Measurements from ENCODE around the gene ISCU.
"Not testable (repeated sequence)": the region's sequence is repeated elsewhere in the genome, so short reads cannot be mapped to it uniquely, and the experiment has no call there.

Gene ISCU

GRCh38 chr12:108607981-108608600, 45.7 kb downstream of the ISCU start:
- no peak for DNase-seq

- DNase-seq: no peak
Measured at GRCh38 chr12:108608616-108609015, 46.2 kb downstream of the ISCU start.

GRCh38 chr12:108609537-108610335, 47.3 kb downstream of the ISCU start:
- DNase-seq: no peak

- DNase-seq: no peak
Measured at GRCh38 chr12:108610336-108610815, 48.0 kb downstream of the ISCU start.

GRCh38 chr12:108610856-108611605, 48.6 kb downstream of the ISCU start:
- DNase-seq: no peak

- peak; percentile 19 to 58 for DNase-seq
Measured at GRCh38 chr12:108611884-108612415, 49.6 kb downstream of the ISCU start.

- DNase-seq: peak in 1 of 2 experiments; percentile 29
Measured at GRCh38 chr12:108612788-108613282, 50.4 kb downstream of the ISCU start.

- DNase-seq: no peak
Measured at GRCh38 chr12:108613548-108613947, 51.2 kb downstream of the ISCU start.

GRCh38 chr12:108614041-108614440, 51.6 kb downstream of the ISCU start:
- no peak for DNase-seq

GRCh38 chr12:108614639-108615038, 52.2 kb downstream of the ISCU start:
- DNase-seq: no peak

- no peak for DNase-seq
Measured at GRCh38 chr12:108615918-108616317, 53.5 kb downstream of the ISCU start.

- DNase-seq: no peak
Measured at GRCh38 chr12:108616359-108616758, 54.0 kb downstream of the ISCU start.

- DNase-seq: no peak
Measured at GRCh38 chr12:108616941-108617858, 54.8 kb downstream of the ISCU start.

GRCh38 chr12:108618079-108618952, 55.9 kb downstream of the ISCU start:
- DNase-seq: peak; percentile 48 to 88

GRCh38 chr12:108618953-108619274, 56.5 kb downstream of the ISCU start:
- not testable (repeated sequence) for DNase-seq

Measured in NCI-H526 (cell line).